Stimulated activated CD8-positive, alpha-beta memory T cell treated with anti-CD3 and anti-CD28 coated beads, Interleukin-4, amount 100 ng/mL, for 4 hours (primary cell): ENCODE measurements around the gene SMIM1.

Experiments used
- DNase-seq, 2 donors: peaks; one replicate each; pipeline ENCODE4 v3.0.0-alpha.2; 2020; ENCODE audit warnings: low read depth in 2 of 2, low spot score in 1 of 2

Gene SMIM1

GRCh38 chr1:3817821-3818597, 45.5 kb downstream of the SMIM1 start:
- no peak for DNase-seq

- DNase-seq, result no peak
These were observed 47.2 kb downstream of the SMIM1 start for GRCh38 chr1:3819771-3820200.

GRCh38 chr1:3820316-3820715, 47.8 kb downstream of the SMIM1 start:
- no peak for DNase-seq

GRCh38 chr1:3821004-3821403, 48.5 kb downstream of the SMIM1 start:
- no peak for DNase-seq

GRCh38 chr1:3821447-3821846, 48.9 kb downstream of the SMIM1 start:
- no peak for DNase-seq

GRCh38 chr1:3821908-3822307, 49.4 kb downstream of the SMIM1 start:
- no peak for DNase-seq

GRCh38 chr1:3822421-3822820, 49.9 kb downstream of the SMIM1 start:
- no peak for DNase-seq

- no peak for DNase-seq
These were observed 52.1 kb downstream of the SMIM1 start for GRCh38 chr1:3824650-3825049.

GRCh38 chr1:3825356-3825755, 52.8 kb downstream of the SMIM1 start:
- DNase-seq, result no peak
